Left lobe of liver (tissue), 2 donors: Measurements from ENCODE around the gene SFXN5. TPM values are rescaled to one million over a fixed set of nuclear protein-coding genes. Genes with fewer than 3 reads are reported as not detected.
"Not testable (repeated sequence)": the region's sequence is repeated elsewhere in the genome, so short reads cannot be mapped to it uniquely, and the experiment has no call there.

Experiments used
- ATAC-seq: fragments of 200-7000 bp; cut with Tn5 transposase; one replicate; pipeline ENCODE4 v1.9.1; 2020; ENCODE audit warnings: mild to moderate bottlenecking, moderate library complexity
- DNase-seq: peaks from one replicate; pipeline ENCODE4 v3.0.0-alpha.2; 2020; ENCODE audit warnings: low spot score
- total RNA-seq: library from RNA; stranded (reverse); gene quantifications from one replicate; pipeline ENCODE4 v1.2.1, GENCODE V29; 2021
- donor health status: DM: no; HTN: no; CAD: no; lungs with moderate emphysema.
- donor health status: DM: no; HTN: yes; CAD: no.

Gene SFXN5, protein sequence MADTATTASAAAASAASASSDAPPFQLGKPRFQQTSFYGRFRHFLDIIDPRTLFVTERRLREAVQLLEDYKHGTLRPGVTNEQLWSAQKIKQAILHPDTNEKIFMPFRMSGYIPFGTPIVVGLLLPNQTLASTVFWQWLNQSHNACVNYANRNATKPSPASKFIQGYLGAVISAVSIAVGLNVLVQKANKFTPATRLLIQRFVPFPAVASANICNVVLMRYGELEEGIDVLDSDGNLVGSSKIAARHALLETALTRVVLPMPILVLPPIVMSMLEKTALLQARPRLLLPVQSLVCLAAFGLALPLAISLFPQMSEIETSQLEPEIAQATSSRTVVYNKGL
- 80.1 TPM for total RNA-seq

DNA sequence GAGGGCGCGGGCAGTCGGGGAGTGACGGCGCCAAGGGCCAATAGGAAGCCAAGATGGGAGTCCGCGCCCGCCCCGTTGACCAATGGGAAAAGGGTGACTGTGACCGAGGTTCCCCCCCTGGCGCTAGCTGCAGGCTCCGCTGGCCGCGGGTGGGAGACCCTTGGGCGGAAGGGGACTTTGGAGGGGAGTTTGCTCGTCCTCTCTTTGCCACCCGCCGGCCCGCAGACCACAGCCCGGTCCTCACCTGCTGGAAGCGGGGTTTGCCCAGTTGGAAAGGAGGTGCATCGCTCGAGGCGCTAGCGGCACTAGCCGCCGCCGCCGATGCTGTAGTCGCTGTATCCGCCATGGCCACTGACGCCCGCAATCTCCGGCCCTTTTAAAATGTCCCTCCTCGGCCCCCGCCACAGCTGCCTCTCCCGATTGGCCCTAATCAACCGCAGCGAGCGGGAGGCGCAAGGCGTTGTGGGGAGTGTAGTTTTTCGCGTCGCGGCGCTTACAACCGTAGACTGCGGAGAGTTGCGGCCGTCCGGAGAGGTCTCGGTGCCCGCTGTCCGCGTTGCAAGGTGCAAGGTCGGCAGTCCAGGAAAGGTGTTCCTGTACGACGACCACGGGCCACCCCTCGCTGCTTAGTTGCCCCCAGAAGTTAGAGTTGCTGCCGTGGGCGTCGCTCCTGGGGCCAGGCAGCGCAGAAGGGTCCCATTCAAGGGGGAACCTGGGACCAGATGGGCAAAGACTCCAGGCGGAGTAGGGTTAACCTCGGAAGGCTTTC is at the start of gene SFXN5:
SFXN5 (minus strand) TSS at position 353 of the 769 bp plus-strand sequence; CDS start at position 346, 7 bp downstream.
- peak; percentile 87 for ATAC-seq
- peak; percentile 99 for DNase-seq

DNA sequence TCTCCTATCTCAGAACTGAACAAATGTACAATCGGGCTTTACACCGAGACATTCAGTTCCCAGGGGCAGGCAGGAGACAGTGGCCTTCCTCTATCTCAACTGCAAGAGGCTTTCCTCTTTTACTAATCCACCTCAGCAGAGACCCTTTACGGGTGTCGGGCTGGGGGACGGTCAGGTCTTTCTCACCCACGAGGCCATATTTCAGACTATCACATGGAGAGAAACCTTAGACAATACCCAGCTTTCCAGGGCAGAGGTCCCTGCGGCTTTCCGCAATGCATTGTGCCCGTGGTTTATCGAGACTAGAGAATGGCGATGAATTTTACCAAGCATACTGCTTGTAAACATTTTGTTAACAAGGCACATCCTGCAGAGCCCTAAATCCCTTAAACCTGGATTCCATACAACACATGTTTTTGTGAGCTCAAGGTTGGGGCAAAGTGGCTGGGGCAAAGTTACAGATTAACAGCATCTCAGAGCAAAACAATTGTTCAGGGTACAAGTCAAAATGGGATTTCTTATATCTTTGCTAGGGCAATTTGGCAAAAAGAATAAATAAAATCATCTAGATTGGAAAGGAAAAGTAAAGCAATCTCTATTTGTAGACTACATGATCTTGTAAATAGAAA is 48.2 kb upstream of the SFXN5 start:
- peak; percentile 15 for DNase-seq
- not testable (repeated sequence) for ATAC-seq

DNA sequence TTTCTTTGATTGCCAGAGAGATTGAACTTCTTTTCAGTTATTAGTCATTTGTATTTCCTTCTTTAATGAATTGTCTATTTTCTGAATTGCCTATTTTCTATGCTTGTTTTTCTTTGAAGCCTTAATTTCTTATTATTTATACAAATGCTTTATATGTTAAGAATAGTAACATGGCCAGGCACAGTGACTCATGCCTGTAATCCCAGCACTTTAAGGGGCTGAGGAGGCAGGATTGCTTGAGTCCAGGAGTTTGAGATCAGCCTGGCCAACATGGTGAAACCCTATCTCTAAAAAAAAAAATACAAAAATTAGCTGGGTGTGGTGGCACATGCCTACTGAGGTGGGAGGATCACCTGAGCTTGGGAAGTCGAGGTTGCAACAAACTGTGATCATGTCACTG is 45.9 kb upstream of the SFXN5 start:
- no peak for DNase-seq
- ATAC-seq: no peak

DNA sequence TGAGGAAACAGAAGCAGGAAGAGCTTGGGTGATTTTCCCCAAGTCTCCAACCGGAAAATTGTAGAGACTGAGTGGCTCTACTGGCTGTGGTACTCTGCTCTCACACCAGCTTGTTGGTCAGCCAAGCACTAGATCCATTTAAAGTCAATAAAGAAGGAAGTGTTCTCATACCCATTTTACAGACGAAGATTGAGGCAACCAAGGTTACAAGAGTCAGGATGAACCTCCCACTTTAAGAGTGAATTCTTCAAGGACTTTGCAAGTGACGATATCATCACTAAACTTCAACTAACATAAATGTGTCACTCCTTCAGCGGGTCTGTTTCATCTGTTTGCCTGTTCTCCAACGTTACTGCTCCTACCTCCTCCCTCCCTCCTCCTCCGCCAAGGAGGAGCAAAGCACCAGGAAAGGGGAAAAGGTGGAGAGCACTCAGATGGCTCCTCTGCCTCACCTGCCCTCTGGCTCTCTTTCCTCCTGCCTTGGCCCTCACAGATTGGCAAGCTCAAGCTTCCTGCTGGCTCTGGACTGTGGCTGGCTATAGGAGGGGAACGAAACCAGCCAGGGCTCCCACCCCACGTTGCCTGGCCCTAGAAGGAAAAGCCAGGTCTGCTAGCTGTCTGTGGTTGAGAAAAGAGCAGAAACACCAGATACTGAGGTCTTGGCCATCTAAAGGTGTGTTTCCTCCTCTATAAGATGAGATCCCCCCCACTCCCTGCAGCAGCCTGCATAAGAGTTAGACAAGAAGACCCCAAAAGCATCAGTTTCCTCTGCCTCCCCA is 44.9 kb upstream of the SFXN5 start:
- peak; percentile 27 for DNase-seq
- ATAC-seq: no peak

DNA sequence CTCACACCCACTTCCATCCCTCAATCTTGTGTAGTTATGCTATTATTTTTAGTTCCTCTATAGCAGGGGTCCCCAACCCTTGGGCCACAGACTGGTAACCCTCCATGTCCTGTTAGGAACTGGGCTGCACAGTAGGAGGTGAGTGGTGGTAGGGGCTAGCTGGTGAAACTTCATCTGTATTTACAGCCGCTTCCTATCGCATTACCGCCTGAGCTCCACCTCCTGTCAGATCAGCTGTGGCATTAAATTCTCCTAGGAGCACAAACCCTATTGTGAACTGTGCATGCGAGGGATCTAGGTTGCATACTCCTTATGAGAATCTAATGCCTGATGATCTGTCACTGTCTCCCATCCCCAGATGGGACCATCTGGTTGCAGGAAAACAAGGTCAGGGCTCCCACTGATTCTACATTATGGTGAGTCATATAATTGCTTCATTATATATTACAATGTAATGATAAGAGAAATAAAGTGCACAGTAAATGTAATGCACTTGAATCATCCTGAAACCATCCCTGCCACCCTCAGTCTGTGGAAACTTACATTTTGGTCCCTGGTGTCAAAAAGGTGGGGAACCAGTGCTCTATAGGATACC is 42.9 kb upstream of the SFXN5 start:
- DNase-seq (no peak), ATAC-seq (no peak)

DNA sequence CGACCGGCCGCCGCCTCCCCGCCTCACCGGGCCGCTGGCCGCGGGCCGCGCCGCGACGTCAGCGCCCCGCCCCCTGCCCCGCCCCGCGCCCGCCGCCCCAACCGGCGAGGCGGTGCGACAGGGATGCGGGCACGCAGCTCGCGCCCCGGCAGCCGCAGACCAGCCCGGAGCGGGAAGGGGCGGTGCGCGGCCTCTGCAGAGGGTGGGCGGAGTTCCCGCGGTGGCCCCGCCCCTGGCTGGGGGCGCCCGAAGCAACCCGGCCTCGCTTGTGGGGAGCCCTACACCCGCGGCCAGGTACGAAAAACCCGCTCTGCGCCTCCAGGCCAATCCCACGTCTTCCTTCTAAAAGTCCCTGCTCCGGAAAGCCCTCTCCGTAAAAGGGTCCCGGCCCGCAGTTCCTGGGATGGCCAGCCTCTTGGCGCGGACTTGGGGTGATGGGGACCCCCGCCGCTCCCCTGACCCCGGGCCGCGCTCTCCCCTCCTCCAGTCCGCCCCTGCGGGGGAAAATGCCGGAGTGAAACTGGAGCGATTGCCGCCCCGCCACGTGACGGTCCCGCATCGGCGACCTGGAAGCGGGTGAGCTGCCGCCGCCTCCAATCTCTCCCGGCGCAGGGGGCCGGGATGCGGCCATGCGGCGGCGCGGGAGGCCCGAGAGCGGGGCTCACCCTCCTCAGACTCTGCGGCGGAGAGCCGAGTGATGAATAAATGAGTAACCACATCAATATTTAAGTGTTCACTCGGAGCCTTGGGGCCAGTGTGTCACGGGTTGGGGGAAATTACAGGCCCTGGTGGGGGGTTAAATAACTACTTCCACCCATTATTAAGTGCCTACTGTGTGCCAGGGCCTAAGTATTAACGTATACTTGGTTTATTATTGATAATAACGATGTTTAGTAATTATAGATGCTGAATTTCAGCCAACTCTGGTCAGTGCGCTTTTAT is 41.7 kb upstream of the SFXN5 start, which contains the start of gene RAB11FIP5:
RAB11FIP5 (minus strand) TSS at position 36 of the 942 bp plus-strand sequence. CDS start 171 bp downstream, outside the sequence.
- peak; percentile 85 for DNase-seq
- ATAC-seq: peak; percentile 92

DNA sequence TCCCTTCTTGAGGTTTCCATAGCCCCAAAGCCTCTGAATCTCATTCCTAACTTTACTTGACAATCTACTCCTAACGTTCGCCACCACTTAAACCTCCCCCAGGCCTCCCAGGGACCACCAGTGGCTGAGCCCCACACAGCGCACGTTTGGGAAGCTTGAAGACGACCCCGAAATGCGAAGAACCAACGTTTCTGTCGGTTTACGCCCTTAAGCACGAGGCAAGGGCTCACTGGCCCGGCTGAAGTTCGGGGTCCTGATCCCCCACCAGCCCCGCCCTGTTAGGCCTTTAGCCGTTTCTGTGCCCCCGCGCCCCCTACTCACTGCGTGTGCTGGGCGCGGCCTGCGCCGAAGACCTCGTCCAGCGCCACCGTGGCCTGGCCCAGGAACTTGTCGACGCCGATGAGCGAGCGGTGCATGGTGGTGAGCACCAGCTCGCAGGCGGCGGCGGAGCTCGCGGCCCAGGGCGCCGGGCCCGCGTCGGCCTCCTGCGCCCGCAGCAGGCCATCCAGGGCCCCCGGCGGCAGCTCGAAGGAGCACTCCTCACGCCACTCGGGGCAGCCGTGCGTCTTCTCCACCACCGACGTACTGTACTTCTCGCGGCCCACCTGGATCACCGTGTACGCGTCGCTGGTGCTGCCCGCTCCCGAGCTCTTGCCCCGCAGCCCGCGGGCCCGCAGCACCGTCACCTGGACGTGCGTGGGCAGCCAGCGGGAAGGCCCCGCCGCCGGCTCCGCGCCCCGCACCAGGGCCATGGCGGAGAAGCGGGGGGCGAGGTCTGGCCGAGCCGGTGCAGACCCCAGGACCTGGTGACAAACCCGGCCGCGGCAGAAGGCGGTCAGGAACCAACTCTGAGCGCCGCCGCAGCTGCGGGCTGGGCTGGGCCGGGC is 40.8 kb upstream of the SFXN5 start:
- ATAC-seq (peak; percentile 42), DNase-seq (no peak)

DNA sequence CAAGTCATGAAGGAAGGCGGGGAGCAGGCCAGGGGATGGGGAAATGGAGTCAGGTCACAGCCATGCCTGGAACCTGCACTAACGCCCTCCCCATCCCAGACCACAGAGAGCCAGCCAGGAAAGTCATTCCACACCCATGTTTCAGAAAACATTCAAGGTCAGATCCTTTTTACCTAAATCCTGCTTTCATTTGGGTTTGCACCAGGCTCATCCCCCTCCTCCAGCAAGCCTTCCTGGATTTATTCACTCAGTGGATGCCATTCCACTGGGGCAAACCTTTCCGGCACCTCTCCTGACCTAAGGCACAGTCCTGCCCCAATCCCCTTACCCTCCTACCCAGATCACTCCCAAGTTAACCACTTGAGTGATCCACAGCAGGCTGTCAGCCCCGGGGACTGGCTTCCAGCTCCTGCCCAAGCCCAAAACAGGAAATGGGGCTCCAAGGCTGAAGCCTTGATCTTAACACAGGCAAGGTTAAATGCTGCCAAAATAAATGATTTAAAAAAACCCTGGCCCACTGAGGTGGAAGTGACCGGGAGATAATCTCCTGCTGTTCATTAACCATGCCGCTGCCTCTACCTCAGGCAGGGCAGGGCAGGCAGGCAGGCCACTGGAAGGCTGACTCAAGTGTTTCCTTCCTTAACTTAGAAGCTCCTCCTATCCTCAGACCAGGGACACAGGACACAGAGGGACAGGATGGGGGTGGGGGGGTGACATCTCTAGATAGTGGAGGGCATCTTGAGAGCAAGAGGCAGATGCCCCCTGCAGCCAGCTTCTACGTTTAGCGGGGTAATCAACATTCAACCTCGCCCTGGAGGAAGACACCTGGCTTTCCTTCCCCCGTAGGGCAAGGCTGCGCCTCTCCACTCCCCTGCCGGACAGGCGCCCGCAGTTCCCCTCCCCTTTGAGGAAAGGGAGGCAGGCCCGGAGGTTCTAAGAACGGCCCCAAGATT is 39.8 kb upstream of the SFXN5 start:
- ATAC-seq (peak; percentile 29), DNase-seq (no peak)

DNA sequence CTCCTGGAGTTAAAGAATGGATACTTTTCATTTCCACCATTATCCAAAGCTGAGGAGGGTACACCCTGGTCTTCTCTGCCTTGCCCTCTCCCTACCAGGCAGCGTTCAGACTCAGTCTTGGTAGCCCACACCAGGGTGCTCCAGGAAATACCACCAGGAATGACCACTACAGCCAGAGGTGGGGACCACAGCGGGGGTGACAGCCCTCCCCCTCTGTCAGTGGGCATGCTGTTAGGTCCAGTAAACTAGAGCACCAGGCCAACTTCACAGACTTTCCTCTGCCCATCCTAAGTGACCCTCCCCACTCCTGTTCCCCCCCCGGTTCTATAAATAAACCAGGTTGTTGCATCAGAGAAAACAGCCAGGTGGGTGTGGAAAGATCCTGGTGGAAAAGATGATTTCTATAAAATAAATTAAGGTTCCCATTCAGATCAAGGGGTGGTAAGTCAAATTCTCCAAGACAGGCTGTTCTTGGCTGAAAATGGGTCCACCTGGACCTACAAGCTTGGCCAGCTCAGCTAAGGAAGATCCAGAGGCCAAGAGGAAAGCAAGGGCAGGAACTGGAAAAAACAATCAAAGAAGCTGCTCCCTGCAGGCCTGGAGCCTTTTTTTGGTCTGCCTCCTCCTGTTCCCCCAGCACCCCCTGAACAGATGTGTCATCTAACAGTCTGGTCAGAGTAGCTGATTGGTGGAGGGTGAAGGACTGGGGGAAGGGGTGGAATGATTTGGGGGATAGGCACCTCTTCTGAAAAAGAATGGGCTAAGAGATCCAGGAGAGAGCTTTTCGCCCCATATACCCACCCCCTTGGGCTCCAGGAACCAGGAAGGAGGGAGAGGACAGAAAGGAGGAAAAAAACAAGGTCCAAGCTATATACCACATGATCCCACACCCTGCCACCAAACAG is 38.9 kb upstream of the SFXN5 start:
- DNase-seq (no peak), ATAC-seq (no peak)

DNA sequence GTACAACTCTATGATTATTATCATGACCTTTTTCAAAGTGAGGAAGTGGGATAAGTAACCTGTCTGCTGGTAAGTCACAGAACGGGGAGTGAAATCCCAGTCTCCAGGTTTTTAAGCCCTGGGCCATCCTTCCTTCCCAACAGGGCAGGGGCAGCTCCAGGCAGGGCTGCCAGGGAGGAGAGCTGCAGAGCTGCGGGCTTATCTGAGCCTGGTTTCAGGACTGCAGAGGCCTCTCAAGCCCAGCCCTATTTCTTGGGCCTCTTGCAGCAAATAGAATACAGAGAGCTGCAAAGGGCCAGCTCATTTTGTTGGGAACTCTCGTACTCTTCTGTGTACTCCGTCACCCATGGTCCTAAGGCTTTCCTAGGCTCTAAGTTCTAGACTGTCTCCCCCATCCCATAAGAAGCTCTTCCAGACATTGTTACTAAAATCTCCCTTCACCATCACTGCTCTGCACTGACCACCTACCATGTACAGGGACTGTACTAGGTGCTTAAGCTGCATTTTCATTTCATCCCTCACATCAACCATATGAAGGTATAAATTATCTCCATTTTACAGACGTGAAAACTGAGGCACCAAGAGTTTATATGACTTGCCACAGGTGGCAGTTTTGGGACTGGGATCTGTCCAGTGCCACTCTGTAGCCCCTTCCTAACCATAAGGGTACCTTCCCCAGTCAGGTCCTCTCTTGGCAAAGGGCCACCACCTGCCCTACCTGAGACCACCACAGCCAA is 38.1 kb upstream of the SFXN5 start:
- DNase-seq (no peak), ATAC-seq (no peak)

DNA sequence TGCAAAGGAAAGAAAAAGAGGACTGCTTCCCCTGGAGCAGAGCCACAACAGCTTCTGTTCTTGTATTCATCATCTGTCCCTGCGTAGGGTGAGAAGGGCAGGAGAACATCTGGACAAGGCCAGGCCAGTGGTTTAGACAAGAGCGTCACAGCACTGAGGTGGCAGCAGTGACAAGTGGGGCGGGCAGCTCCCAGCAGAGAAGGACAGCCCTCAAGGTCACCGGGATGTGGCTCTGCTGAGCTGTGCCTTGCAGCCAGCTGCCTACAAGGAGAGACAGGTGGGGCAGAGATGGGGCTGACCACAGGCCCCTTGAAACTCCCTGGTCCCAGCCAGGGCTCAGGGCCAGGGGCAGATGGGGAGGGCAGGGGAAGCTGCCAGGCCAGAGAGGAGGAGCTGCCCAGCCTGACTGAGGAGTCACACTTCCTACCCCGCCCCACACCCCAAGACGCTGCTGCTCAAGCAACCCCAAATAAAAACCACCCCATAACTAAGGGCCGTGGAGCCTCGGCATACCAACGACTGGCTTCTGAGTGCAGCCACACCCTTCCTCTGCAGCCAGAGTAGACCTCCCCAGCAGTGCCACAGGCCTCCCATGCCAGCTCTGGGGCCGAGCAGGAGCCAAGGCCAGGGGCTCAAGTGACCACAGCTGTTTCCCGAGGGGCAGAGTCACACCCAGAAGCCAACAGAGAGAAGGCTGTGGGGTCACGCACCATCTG is 35.9 kb upstream of the SFXN5 start:
- DNase-seq (no peak), ATAC-seq (no peak)

DNA sequence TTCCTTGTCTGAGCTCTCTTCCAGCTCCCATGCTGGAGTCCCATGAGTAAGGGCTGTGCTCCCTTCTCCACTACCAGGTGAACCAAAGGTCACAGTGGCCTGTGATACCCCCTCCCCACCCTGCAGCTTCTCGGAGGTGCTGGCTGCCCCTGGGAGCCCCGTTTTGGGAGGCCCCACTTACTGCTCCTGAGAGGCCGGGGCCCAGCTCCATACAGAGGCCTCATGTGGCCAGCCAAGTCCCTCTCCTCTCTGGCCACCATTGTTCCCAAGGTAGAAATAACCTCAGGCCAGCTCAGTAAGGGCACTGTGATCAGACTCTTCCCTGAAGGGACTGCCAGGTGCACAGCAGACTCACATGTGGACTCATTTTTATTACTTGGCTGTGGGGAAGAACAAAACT is 35.3 kb upstream of the SFXN5 start:
- DNase-seq (no peak), ATAC-seq (no peak)

DNA sequence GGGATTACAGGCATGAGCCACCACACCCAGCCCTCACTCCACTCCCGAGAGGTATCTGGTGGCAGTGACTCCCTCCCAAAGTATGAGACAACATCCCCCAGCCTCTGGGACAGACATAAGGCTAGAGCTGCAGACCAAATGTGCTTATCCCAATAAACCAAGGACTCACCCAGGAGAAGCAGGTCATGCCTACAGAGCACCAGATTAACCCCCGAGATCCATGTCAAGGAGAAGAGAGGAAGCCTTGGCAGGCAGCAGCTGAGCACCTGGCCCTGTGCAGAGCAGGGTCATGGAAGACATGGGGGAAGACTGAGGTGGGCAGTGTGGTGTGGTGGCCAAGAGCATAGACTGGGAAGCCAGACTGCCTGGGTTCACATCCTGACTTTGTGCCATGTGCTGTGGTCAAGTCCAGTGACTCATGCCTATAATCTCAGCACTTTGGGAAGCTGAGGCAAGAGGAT is 34.0 kb upstream of the SFXN5 start:
- DNase-seq: no peak
- no peak for ATAC-seq

DNA sequence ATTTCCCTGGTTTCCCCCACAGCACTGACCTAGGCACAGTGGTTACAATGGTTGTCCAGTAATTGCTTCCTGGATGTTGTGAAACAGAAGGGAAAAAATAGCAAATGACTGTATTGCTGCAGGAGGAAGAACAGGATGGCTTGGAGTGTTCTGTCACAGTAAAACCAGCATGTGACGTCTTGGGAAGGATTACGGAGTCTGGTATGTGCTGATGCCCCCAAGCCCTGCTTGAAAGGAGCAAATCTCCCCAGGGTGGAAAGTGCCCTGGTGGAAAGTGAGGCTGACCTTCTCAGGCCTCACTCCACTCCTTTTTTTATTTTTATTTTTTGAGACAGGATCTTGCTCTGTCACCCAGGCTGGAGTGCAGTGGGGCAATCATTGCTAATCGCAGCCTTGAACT is 33.4 kb upstream of the SFXN5 start:
- DNase-seq (no peak), ATAC-seq (no peak)
